DLD1 (cell line): ENCODE data around the gene HTR6.

Experiments
- in situ Hi-C: cut with HindIII; loops from 2 replicates; pipeline ENCODE4 v1.10.0; 2017; ENCODE audit warnings: low sequenced_read_pairs

The HTR6 gene

DNA sequence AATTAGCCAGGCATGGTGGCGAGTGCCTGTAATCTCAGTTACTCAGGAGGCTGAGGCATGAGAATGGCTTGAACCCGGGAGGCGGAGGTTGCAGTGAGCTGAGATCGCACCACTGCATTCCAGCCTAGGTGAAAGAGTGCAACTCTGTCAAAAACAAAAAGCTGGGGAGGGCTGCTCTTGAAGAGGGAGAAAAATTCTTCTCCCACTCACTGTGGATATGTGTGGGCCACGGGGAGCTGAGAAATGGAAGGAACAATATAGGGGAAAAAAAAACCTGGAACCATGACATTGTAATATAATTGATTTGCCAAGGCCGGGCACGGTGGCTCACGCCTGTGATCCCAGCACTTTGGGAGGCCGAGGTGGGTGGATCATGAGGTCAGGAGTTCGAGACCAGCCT lies 27.9 kb upstream of the HTR6 start:
- in situ Hi-C loops = loop anchor here (25.0 kb wide), 1 partner anchor 299 kb away; no protein-coding TSS in a partner anchor

DNA sequence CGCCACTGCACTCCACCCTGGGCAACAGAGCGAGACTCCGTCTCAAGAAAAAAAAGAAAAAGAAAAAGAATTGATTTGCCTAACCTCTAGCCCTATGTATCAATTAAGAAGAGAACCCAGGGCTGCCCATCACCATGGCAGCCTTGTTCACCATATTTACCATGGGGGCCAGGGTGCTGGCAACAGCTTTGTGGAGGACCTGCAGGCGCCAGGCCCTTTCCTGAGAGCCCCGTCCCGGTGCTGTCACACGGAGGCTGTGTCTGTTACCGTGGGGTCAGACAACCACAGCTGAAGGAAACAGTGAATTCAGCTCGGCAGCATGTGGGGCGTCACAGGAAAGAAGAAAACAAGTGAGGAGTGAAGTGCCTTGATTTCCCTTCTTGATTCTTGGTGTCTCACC lies 27.1 kb upstream of the HTR6 start:
- in situ Hi-C loops = loop anchor here (25.0 kb wide), 1 partner anchor 300 kb away; no protein-coding TSS in a partner anchor

DNA sequence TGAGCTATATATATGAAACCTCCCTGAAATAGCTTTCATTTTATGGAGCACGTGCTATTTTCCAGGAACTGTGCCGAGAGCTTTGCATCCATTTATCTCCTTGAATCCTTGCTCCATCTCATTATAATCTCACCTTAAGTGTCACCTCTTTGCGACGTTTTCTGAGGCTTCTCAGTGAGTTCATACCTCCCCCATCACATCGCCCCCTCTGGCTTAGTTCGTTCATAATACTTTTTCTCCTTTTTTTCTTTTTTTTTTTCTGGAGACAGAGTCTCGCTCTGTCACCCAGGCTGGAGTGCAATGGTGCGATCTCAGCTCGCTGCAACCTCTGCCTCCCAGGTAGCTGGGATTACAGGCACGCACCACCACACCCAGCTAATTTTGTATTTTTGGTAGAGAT lies 25.4 kb upstream of the HTR6 start:
- in situ Hi-C loops = loop anchor here (25.0 kb wide), 1 partner anchor 302 kb away; no protein-coding TSS in a partner anchor

DNA sequence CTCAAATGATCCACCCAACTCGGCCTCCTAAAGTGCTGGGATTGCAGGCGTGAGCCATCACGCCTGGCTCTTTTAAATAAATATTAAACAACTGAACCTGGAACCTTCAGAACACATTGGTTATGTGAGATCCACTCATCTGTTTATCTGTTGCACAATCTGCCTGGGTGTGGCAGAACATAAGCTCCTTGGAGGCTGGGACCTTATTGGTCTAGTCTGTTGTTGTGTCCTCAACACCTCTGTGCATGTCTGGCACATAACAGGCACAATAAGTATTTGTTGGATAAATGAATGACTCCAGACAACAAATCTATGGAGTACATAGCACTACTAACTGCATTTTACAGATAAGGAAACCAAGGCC lies 24.7 kb upstream of the HTR6 start:
- in situ Hi-C loops = loop anchor here (25.0 kb wide), 1 partner anchor 303 kb away; no protein-coding TSS in a partner anchor

DNA sequence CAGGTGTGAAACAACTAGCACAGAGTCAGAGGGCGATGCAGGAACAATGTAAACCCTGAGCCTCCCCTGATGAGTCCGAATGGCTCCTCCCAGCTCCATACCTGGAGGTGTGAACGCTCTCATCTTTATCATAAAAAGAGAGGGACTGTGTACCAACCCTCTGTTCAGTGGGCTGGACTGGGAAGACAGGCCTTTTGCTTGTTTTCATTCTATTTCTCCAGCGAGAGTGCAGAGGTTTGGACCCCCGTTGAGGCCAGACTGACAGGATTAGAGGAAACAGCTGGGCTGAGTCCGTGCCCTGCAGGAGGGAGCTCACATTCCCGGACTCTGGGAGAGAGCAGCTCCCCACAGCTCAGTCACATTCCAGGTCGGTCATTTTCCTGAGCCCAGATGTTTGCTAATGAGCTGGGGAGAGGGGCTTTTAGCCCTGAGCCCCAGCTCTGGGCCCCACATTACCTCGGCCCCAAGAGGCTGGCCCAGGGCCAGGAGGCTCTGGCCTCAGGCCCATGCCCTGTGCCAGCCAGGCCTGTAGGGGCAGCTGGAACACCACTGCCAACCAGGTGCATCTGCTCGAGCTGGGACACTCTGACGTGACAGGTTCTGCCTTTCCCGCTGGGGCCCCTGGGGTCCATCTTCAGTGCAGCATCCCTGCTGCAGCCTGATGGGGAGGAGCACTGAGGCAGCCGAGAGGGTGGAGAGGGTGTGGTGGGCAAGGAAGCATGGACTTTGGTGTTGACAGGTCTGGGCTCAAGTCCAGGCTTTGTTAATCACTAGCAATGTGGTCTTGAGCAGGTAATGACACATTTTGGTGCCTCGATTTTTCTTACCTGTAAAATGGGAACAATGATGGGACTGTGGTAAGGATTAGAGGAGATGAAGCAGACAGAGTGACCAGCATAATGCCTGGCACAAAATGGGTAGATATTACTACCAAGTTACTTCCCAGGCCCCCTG lies 24.0 kb upstream of the HTR6 start:
- in situ Hi-C loops = loop anchor here (25.0 kb wide), 1 partner anchor 303 kb away; no protein-coding TSS in a partner anchor

DNA sequence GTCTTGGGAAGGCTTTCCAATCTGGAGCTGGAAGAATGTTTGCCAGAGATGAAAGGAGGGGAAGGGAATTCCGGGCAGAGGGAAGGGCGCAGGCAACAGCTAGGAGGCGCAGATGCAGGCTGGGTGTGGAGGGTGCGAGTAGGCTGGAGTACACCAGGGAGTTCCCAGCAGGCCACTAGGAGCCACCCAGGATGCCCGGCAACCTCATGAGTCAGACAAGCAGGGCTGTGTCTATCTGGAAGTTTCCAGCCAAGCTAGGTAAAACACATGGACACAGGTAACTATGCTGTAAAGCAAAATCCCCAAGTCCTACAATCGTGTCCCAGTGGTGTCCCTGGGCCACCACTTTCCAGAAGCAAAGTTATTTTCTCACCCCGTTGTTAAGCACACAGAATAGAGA lies 21.6 kb upstream of the HTR6 start:
- in situ Hi-C loops = loop anchor here (25.0 kb wide), 1 partner anchor 306 kb away; no protein-coding TSS in a partner anchor

DNA sequence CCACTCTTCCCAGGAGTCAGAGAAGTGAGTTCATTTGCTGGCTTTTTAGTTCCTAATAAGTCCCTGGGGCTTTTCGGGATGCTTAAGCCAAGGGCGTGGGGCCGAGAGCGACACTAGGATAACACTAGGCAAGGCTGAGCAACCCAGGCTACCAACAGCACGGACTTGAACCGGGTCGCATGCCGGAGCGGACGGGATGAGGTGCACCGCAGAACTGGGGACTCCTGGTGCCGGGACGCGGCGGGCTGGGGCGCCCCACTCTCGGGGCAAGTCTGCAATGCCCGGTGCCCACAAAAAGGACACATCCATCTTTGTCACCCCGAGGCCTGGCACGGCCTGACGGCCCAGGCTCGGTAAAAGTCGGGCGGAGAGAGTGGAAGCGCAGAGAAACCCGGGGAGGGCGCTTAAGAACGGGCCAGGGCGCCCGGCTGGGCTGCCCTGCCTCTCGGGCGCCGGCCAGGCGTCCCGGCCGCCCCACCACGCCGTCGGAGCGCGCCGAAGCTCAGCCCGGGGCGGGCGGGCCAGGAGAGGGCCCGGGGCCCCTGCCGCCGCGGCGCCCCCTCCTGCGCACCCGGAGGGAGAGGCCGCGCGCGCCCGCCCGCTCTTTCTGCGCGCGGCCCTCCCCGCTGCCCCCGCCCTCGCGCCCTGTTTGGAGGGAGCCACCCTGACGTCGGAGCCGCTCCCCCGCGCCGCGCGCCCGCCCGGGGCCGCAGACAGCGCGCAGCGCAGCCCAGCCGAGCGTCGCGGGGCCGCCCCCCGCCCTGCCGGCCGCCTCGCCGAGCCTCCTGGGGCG lies 20.9 kb upstream of the HTR6 start, which contains the start of gene NBL1:
NBL1 (plus strand) TSS at position 710 of the 793 bp plus-strand sequence. CDS start 10,720 bp downstream, outside the sequence.
- in situ Hi-C loops = loop anchor here (25.0 kb wide), 1 partner anchor 306 kb away; no protein-coding TSS in a partner anchor

DNA sequence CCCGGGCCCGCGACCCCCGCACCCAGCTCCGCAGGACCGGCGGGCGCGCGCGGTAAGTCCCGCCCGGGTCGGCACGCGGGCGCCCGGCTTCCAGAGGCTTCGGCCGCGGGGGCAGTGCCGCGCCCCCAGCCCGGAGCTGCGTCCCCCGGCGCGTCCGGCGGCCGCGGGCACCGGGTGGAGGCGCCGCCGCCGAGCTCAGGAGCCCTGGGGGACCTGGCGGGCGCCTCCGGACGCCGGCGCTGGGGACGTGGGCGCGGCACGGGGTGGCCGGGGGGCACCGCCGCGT lies 20.3 kb upstream of the HTR6 start:
- in situ Hi-C loops = loop anchor here (25.0 kb wide), 1 partner anchor 307 kb away; no protein-coding TSS in a partner anchor

DNA sequence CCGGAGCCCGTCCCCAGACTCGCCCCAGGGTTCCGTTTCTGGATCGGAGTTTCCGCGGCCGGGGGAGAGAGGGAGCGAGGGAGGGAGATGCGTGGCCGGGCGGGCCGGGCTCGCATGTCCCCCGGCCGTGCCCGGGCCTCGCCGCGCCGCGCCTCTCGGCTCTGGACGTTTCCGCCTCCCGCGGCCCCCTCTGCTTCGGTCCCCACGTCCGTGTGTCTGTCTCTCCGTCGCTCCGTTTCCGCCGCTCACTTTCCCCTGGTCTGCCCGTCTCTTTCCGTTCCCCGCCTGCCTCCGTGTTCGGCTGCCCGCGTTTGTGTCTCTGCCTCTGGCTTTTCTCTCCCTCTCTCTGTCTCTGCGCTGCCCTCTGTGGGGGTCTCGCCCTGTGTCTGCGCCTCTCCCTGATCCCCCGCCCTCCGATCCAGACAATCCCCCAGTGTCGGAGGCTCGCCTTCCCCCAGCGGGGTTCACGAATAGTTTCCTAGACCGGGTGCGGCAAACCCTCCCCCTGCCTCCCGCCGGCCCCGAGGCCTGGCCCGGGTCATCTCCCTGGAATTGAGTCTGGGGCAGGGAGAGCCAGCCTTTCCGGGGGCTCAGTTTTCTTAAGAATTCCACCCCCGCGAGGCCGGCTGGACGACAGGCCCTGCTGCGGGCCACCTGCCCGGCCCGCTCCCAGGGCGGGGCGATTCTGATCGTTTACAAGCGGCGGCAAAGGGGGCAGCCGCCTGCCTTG lies 19.8 kb upstream of the HTR6 start:
- in situ Hi-C loops = loop anchor here (25.0 kb wide), 1 partner anchor 308 kb away; no protein-coding TSS in a partner anchor

DNA sequence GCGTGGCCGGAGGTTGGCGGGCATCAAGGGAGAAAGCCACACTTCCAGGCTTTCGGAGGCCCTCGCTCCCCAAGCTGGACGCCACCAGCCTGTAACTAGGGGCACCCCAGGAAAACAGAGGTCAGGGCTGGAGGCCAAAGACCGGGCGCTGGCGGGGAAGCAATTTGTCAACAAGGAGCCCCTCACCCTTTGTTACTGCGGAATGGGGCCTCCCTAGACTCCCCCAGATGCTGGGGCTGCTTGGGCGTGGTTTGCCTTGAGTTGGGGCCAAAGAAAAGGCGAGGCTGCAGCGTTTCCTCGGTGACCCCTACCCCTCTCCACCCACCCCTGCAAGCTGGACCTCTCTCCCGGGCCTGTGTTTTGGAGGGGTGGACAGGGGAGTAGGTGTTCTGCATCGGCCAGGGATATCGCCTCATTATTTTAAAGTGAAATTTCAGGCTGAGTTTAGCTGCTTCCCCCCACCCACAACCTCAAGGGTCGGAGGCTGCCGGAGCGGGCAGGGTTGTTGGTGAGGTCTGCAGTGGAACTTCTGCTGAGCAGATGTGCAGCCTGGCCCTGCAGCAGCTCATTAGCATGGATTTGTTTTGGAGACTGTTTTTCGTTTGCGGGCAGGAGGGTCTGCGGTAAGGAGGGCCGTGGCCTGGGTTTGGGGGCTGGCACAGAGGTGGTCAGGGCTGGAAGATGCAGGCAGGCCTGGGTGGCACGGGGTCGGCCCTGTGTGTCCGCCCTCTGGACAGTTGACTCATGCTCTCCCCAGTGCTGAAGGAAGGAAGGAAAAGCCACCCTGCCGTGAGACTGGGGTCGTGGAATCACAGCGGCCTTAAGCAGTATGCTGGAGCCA lies 19.0 kb upstream of the HTR6 start:
- in situ Hi-C loops = loop anchor here (25.0 kb wide), 1 partner anchor 308 kb away; no protein-coding TSS in a partner anchor

DNA sequence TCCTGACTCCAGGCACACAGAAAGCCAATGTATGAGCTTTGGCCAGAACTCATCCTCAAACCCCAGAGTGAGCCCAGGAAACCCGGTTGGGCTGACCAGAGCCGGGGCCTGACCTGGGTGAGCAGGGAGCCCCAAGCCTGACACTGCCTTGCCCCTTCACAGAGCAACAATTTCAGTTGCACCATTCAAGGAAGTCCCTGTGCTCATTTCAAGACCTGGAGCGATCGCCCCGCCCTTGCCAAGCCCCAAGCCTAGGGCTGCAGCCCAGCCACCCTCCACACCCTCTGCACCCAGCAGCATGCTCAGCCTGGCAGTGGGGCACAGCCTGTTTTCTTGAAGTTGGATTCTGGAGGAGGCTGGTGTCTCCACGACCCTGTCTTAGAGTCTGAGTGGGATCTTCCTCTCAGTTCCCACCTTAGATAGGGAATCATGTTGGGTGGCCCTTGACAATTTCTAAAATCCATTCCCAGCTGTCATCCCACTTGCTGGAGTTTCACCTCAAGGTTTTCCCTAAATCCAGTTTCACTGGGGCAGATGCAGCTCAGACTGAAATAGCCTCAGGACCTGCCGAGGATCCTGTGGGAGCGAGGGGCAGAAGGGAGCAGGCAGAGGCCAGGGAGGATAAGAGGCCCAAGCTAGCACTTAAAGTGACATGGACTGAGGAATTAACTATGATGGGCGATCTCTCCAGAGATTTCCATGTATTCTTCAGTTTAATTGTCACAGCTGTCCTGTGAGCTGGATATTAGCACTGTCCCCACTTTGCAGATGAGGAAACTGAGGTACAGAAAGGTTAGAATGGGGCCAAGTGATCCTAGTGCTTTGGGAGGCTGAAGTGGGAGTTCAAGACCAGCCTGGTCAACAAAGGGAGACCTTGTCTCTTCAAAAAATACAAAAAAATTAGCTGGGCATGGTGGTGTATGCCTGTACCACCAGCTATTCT lies 18.0 kb upstream of the HTR6 start:
- in situ Hi-C loops = loop anchor here (25.0 kb wide), 1 partner anchor 309 kb away; no protein-coding TSS in a partner anchor

DNA sequence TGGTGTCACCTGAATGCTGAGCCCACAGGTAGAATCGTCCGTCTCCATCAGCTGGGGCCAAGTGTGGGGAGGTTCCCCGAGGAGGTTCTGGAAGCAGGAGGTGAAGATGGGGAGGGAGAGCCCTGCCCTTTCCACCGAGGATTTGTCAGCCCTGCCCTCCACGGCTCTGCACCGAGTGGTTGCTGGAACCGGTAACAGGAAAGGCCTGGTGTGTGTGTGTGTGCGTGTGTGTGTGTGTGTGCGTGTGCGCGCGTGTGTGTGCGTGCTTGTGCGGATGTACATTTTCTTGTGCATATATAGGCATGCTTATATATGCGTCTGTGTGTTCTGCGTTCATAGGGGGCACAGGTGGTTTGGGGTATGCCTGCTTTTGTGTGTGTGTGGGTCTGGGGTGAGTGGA lies 17.0 kb upstream of the HTR6 start:
- in situ Hi-C loops = loop anchor here (25.0 kb wide), 1 partner anchor 310 kb away; no protein-coding TSS in a partner anchor

DNA sequence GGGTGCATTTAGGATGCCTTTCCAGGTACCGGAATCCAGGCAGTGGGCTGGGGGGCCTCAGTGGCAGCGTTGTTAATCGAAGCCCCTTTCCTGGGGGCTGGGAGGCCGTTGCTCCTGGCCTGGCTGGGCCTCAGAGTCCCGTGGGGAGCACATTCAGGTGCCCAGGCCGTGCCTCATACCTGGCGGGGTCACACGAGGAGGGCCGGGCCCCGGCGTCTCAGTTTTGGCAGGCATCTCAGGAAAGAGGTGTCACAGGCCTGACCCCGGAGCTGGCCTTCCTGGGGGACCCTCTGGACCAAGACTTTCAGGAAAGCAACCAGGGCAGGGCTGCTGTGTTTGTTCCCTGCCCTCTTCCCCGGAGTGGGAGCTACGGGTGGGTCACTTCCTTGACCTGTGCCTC lies 16.4 kb upstream of the HTR6 start:
- in situ Hi-C loops = loop anchor here (25.0 kb wide), 1 partner anchor 311 kb away; no protein-coding TSS in a partner anchor

DNA sequence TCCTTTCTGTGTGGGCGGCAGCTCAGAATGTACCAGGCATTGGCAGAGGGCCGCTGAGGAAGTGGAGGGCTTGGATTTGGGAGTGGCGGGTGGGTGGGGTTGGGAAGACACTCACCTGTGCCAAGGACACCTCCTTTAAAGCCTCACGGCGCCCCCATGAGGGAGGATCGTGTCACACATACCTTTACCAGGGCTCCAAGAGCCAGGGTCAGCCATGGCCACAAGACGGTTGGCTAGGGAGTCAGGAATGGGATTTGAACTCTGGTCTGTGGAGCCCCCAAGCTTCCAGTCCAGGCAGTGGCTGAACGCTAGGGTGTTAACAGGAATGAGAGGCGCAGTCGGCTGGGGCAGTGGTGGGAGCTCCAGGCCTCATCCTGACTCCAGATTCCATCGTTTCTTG lies 16.0 kb upstream of the HTR6 start:
- in situ Hi-C loops = loop anchor here (25.0 kb wide), 1 partner anchor 311 kb away; no protein-coding TSS in a partner anchor

DNA sequence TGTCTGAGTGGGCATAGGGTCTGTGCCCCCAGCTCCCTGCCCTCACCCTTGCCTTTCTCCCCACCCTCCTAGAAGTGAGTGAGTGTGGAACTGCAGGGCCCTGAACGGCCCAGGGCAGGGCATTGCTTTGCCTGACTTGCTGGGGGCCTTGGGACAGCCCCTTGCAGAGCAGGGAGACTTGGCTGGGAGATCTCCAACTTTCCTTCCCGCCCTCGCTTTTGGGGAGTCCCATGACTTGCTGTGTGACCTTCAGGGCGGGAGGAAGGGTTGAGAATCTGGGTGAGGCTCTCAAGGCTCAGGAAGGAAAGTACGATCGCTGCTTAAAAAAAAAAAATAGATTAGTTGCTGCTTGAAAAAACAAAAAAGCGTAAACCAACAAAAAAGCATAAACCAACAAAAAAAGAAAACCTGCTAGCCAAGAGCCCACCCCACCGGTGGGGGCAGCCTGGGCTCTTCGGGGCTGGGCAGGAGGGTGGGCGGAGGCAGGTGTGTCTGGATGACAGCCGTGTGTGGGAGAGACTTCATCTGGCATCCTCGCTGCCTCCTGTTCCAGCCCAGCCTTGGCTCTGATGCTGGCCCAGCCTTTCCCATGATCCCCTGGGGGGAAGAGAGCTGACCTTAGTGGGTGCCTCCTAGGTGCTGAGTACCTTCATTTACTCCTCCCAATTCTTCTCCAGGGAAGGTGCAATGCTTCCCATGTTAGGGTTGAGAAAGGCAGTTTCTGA lies 14.1 kb upstream of the HTR6 start:
- in situ Hi-C loops = no loop called here

DNA sequence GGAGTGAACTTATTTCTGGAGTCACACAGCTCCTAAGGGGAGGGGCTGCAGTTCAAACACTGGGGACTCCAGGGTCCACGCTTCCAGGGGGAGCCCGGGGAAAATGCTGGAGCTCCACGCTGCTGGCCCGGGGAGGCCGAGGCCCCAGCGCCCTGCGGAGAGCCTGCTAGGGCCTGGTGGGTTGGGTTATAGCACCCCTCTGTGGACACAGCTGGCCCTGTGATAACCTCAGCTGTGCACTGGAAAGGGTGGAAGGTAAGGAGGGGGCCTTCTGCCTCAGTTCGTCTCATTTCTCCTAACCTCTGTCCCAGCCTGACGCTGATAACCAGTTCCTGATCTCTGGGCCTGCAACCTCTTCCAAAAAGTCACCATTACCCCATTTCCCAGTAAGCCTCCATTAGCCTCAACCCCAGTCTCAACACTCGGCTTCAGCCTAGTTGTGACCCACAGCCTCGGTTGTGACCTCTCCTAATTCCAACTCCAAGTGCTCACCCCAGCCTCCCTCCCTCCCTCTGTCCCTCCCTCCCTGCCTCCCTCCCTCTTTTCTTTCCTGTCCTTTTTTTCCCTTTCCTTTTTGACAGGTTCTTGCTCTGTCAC lies 13.4 kb upstream of the HTR6 start:
- in situ Hi-C loops = no loop called here

DNA sequence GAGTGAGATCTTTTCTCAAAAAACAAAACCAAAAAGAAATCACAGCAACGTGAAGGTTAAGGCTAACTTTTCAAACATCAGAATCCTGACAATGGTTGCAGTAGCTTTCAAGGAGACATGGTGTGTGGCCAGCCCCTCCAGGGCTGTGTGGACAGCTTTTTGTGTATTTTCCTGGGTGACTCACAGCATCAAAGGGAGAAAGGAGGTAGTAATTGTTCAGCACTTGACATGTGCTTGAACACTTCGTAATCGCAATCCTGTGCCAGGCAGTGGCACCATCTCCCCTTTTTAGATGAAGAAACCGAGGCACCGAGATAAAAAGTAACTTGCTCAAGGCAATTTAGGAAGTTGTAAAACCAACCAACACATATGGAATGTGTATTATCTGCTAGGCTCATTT lies 10.3 kb upstream of the HTR6 start:
- in situ Hi-C loops = no loop called here
